Trophoblast cell (in vitro differentiated cells and primary cell): ENCODE results near the gene ITPA.
A peak's percentile ranks its signal among the peaks of the same experiment; 100 is the strongest.

ENCODE experiments used
- DNase-seq, 2 donors: peaks; one replicate each; pipeline ENCODE4 v3.0.0-alpha.2; 2016
- H2AFZ ChIP-seq: 2 replicates; pipeline ENCODE4 v1.6.1; 2013; ENCODE audit warnings: low read length, moderate library complexity, mild to moderate bottlenecking; ENCODE audit not compliant: insufficient read depth, poor library complexity
- H2AK5ac ChIP-seq: 2 replicates; pipeline ENCODE4 v1.6.1; 2013; ENCODE audit warnings: mild to moderate bottlenecking, low read length
- H2BK120ac ChIP-seq: 2 replicates; pipeline ENCODE4 v1.6.1; 2013; ENCODE audit warnings: low read length, mild to moderate bottlenecking, moderate library complexity; ENCODE audit not compliant: insufficient read depth, poor library complexity
- H2BK12ac ChIP-seq: 2 replicates; pipeline ENCODE4 v1.6.1; 2013; ENCODE audit warnings: mild to moderate bottlenecking, low read length, moderate library complexity
- H2BK5ac ChIP-seq: 2 replicates; pipeline ENCODE4 v1.6.1; 2013; ENCODE audit warnings: low read length, low read depth, moderate library complexity, mild to moderate bottlenecking; ENCODE audit not compliant: poor library complexity
- H3K14ac ChIP-seq: 2 replicates; pipeline ENCODE4 v1.6.1; 2013; ENCODE audit warnings: mild to moderate bottlenecking, low read length
- H3K18ac ChIP-seq: 2 replicates; pipeline ENCODE4 v1.6.1; 2013; ENCODE audit warnings: mild to moderate bottlenecking, low read length
- H3K23ac ChIP-seq: 2 replicates; pipeline ENCODE4 v1.6.1; 2013; ENCODE audit warnings: low read length
- H3K27ac ChIP-seq: 2 replicates; pipeline ENCODE4 v1.5.1; 2013; ENCODE audit warnings: low read depth, mild to moderate bottlenecking, inconsistent platforms, low read length, moderate library complexity
- H3K27me3 ChIP-seq: 2 replicates; pipeline ENCODE4 v1.6.1; 2013; ENCODE audit warnings: inconsistent platforms, mild to moderate bottlenecking, low read length, moderate library complexity; ENCODE audit not compliant: insufficient read depth
- H3K36me3 ChIP-seq, 2 experiments: 1 replicate in 1 of 2; 2 replicates in 1 of 2; pipeline ENCODE4 v1.6.1; 2013; ENCODE audit warnings: low read length in 2 of 2, mild to moderate bottlenecking in 2 of 2, moderate library complexity in 1 of 2; ENCODE audit not compliant: insufficient read depth in 2 of 2, control insufficient read depth in 1 of 2
- H3K4ac ChIP-seq: 2 replicates; pipeline ENCODE4 v1.6.1; 2013; ENCODE audit warnings: low read depth, mild to moderate bottlenecking, low read length, moderate library complexity
- H3K4me1 ChIP-seq, 2 experiments: 1 replicate in 1 of 2; 2 replicates in 1 of 2; pipeline ENCODE4 v1.6.1; 2013; ENCODE audit warnings: low read length in 2 of 2, mild to moderate bottlenecking in 2 of 2, moderate library complexity in 1 of 2; ENCODE audit not compliant: insufficient read depth in 2 of 2, control insufficient read depth in 1 of 2
- H3K4me2 ChIP-seq: 2 replicates; pipeline ENCODE4 v1.6.1; 2013; ENCODE audit warnings: inconsistent platforms, mild to moderate bottlenecking, low read length, moderate library complexity
- H3K4me3 ChIP-seq: 2 replicates; pipeline ENCODE4 v1.5.1; 2013; ENCODE audit warnings: mild to moderate bottlenecking, low read depth, low read length, inconsistent platforms
- H3K79me1 ChIP-seq: one replicate; pipeline ENCODE4 v1.6.1; 2013; ENCODE audit warnings: low read length
- H3K79me2 ChIP-seq: 2 replicates; pipeline ENCODE4 v1.6.1; 2013; ENCODE audit warnings: low read length, mild to moderate bottlenecking; ENCODE audit not compliant: control insufficient read depth, insufficient read depth, poor library complexity
- H3K9ac ChIP-seq: 2 replicates; pipeline ENCODE4 v1.6.1; 2013; ENCODE audit warnings: mild to moderate bottlenecking, low read length
- H3K9me3 ChIP-seq: 2 replicates; pipeline ENCODE4 v1.6.1; 2013; ENCODE audit warnings: low read depth, mild to moderate bottlenecking, control low read depth, inconsistent platforms, low read length; ENCODE audit not compliant: insufficient read depth
- H4K12ac ChIP-seq: 2 replicates; pipeline ENCODE4 v1.6.1; 2013; ENCODE audit warnings: low read depth, mild to moderate bottlenecking, low read length, moderate library complexity
- H4K8ac ChIP-seq: 2 replicates; pipeline ENCODE4 v1.6.1; 2013; ENCODE audit warnings: low read depth, mild to moderate bottlenecking, low read length, moderate library complexity
- H4K91ac ChIP-seq: one replicate; pipeline ENCODE4 v1.6.1; 2013; ENCODE audit warnings: low read depth, mild to moderate bottlenecking, low read length, moderate library complexity
- WGBS: extraction: QIAGEN DNeasy Blood & Tissue Kit; methylation state at CpG from one replicate; pipeline ENCODE4 v1.1.7; 2013; ENCODE audit warnings: missing lambda C conversion rate; ENCODE audit not compliant: insufficient read length, insufficient coverage; ENCODE audit errors: extremely low coverage; 5-methylcytosine and 5-hydroxymethylcytosine counted together

Gene ITPA

GRCh38 chr20:3165473-3166337 lies 43.6 kb upstream of the ITPA start:
- H2BK12ac ChIP-seq = no peak overlapping the region
- no CpG with 5 or more reads among the region's 45 CpGs for WGBS
- H3K27me3 ChIP-seq = no peaks in the 10 kb centered on the region
- no peak overlapping the region for H2BK5ac ChIP-seq
- DNase-seq = no peak
- H3K4me2 ChIP-seq = no peak overlapping the region
- peaks cover 5 to 11% of the 10 kb centered on the region in 2 experiments for H3K4me1 ChIP-seq
- no peak overlapping the region for H3K4ac ChIP-seq
- H3K18ac ChIP-seq = no peak overlapping the region
- H3K27ac ChIP-seq = no peak overlapping the region
- H2AK5ac ChIP-seq = no peak overlapping the region
- H3K23ac ChIP-seq = no peak overlapping the region
- peaks cover 2% of the 10 kb centered on the region for H3K79me2 ChIP-seq
- peaks cover 2 to 11% of the 10 kb centered on the region in 2 experiments for H3K36me3 ChIP-seq
- no peak overlapping the region for H4K91ac ChIP-seq
- H2BK120ac ChIP-seq = no peak overlapping the region
- no peak overlapping the region for H4K12ac ChIP-seq
- H3K4me3 ChIP-seq = no peak overlapping the region
- H3K79me1 ChIP-seq = peaks cover 9% of the 10 kb centered on the region
- no peak overlapping the region for H3K14ac ChIP-seq
- no peak overlapping the region for H3K9ac ChIP-seq
- no peak overlapping the region for H4K8ac ChIP-seq
- no peaks in the 10 kb centered on the region for H3K9me3 ChIP-seq
- no peak overlapping the region for H2AFZ ChIP-seq

DNA sequence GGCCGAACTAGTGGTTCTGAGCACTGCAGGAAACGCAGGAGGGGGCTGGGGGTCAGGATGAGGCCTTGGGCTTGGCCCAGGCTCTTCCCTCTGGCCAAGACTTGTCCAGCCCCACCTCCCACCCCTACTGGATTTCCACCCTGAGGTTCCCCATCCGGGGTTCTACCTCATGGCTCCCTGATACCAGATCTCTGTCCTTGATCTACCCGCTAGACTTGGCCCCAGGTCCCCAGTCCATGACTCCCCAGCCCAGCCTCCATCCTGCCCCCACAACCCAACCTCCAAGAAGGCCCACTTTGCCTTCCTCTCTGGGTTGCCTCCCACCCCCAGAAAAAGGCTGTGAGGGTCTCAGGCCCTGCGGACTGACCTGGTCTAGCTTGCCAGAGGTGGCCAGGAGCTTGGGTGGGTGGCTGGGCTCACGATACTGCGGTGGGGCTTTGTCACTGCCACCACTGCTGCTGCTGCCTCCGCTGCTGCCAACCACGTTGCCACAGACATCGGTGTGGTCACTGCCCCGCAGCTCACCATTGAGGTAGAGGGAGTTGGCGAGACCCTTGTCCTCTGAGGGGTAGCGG lies 42.9 kb upstream of the ITPA start:
- H2BK5ac ChIP-seq = no peak overlapping the region
- H3K14ac ChIP-seq = no peak overlapping the region
- no peak overlapping the region for H3K27ac ChIP-seq
- no peak overlapping the region for H4K12ac ChIP-seq
- H3K27me3 ChIP-seq = no peaks in the 10 kb centered on the region
- H3K4me3 ChIP-seq = no peak overlapping the region
- H3K79me1 ChIP-seq = peaks cover 9% of the 10 kb centered on the region
- no peak overlapping the region for H2AFZ ChIP-seq
- no peak overlapping the region for H3K4me2 ChIP-seq
- H4K8ac ChIP-seq = no peak overlapping the region
- H3K18ac ChIP-seq = no peak overlapping the region
- no peak overlapping the region for H2BK12ac ChIP-seq
- H3K79me2 ChIP-seq = peaks cover 2% of the 10 kb centered on the region
- H3K9me3 ChIP-seq = no peaks in the 10 kb centered on the region
- WGBS = no CpG with 5 or more reads among the region's 13 CpGs
- no peak overlapping the region for H4K91ac ChIP-seq
- no peak for DNase-seq
- H2AK5ac ChIP-seq = no peak overlapping the region
- H3K4ac ChIP-seq = no peak overlapping the region
- peaks cover 2 to 11% of the 10 kb centered on the region in 2 experiments for H3K36me3 ChIP-seq
- H3K4me1 ChIP-seq = peaks cover 5 to 11% of the 10 kb centered on the region in 2 experiments
- no peak overlapping the region for H2BK120ac ChIP-seq
- no peak overlapping the region for H3K23ac ChIP-seq
- no peak overlapping the region for H3K9ac ChIP-seq

- DNase-seq = no peak
- H4K91ac ChIP-seq = no peak overlapping the region
Observed at GRCh38 chr20:3166913-3167342, 42.4 kb upstream of the ITPA start.

GRCh38 chr20:3167738-3168078 lies 41.6 kb upstream of the ITPA start:
- Histone ChIP-seq H2BK12ac (peak overlapping the region; percentile 10), H3K9me3 (no peaks in the 10 kb centered on the region), H3K23ac (no peak overlapping the region), H2BK120ac (no peak overlapping the region), H4K91ac (peak overlapping the region; percentile 4), H3K27me3 (no peaks in the 10 kb centered on the region), H2AK5ac (peak overlapping the region; percentile 7), H3K14ac (peak overlapping the region; percentile 29), H2BK5ac (no peak overlapping the region), H3K4me1 (peaks cover 7 to 13% of the 10 kb centered on the region in 2 experiments), H2AFZ (peak overlapping the region; percentile 44), H3K18ac (peak overlapping the region; percentile 60), H3K36me3 (peaks cover 2 to 11% of the 10 kb centered on the region in 2 experiments), H3K4ac (no peak overlapping the region), H3K27ac (no peak overlapping the region), H3K79me1 (peaks cover 10% of the 10 kb centered on the region), H3K9ac (no peak overlapping the region), H3K4me3 (no peak overlapping the region), H3K79me2 (peaks cover 2% of the 10 kb centered on the region), H3K4me2 (peak overlapping the region; percentile 83), H4K8ac (peak overlapping the region; percentile 33), H4K12ac (peak overlapping the region; percentile 12)
- no peak for DNase-seq
- WGBS = no CpG with 5 or more reads among the region's 25 CpGs

More at GRCh38 chr20:3166913-3167342, 42.4 kb upstream of the ITPA start:
- no peaks in the 10 kb centered on the region for H3K9me3 ChIP-seq
- peaks cover 2 to 11% of the 10 kb centered on the region in 2 experiments for H3K36me3 ChIP-seq
- H3K79me2 ChIP-seq = peaks cover 2% of the 10 kb centered on the region
- H3K79me1 ChIP-seq = peaks cover 9% of the 10 kb centered on the region
- H3K4ac ChIP-seq = no peak overlapping the region
- WGBS = no CpG with 5 or more reads among the region's 16 CpGs
- no peak overlapping the region for H2BK120ac ChIP-seq
- no peak overlapping the region for H3K18ac ChIP-seq
- H2BK12ac ChIP-seq = no peak overlapping the region
- no peak overlapping the region for H4K12ac ChIP-seq
- H2BK5ac ChIP-seq = no peak overlapping the region
- H3K4me2 ChIP-seq = no peak overlapping the region
- H3K4me3 ChIP-seq = no peak overlapping the region
- no peak overlapping the region for H3K23ac ChIP-seq
- H3K4me1 ChIP-seq = peaks cover 7 to 11% of the 10 kb centered on the region in 2 experiments
- no peak overlapping the region for H4K8ac ChIP-seq
- no peak overlapping the region for H3K14ac ChIP-seq
- no peak overlapping the region for H3K9ac ChIP-seq
- no peak overlapping the region for H3K27ac ChIP-seq
- H3K27me3 ChIP-seq = no peaks in the 10 kb centered on the region
- no peak overlapping the region for H2AK5ac ChIP-seq
- no peak overlapping the region for H2AFZ ChIP-seq
